Mesothelial cell of epicardium (in vitro differentiated cells): ENCODE results near the gene EIF4E1B. TPM values are rescaled to one million over a fixed set of nuclear protein-coding genes. Genes with fewer than 3 reads are reported as not detected.

Experiments used
- DNase-seq, 2 experiments: peaks; one replicate each; pipeline ENCODE4 v3.0.0; 2021; ENCODE audit warnings: low spot score in 2 of 2; ENCODE audit not compliant: unreplicated experiment in 2 of 2
- H3K27ac Mint-ChIP-seq: 2 replicates; pipeline ENCODE4 v1.8.0; 2021; ENCODE audit warnings: mixed read lengths
- H3K27me3 Mint-ChIP-seq: 2 replicates; pipeline ENCODE4 v1.8.0; 2021; ENCODE audit warnings: low read depth, mixed read lengths
- H3K36me3 Mint-ChIP-seq: 2 replicates; pipeline ENCODE4 v1.8.0; 2021; ENCODE audit warnings: mixed read lengths
- H3K4me1 Mint-ChIP-seq: 2 replicates; pipeline ENCODE4 v1.8.0; 2021; ENCODE audit warnings: mixed read lengths
- H3K4me3 Mint-ChIP-seq: 2 replicates; pipeline ENCODE4 v1.8.0; 2021; ENCODE audit warnings: mild to moderate bottlenecking, moderate library complexity, mixed read lengths
- H3K9me3 Mint-ChIP-seq: 2 replicates; pipeline ENCODE4 v1.8.0; 2021; ENCODE audit warnings: mixed read lengths
- CTCF ChIP-seq: fragments of 200-600 bp; sonication (generic); IDR thresholded peaks from one replicate; pipeline ENCODE4 v1.5.0; 2021; ENCODE audit warnings: antibody characterized with exemption; ENCODE audit not compliant: unreplicated experiment
- total RNA-seq: library from RNA; stranded (reverse); gene quantifications from 3 replicates; pipeline ENCODE4 v1.2.1, GENCODE V29; 2021

Gene EIF4E1B
- total RNA-seq, 1 donor from 2014 or later: not detected

GRCh38 chr5:176619569-176620332 is 10.7 kb upstream of the EIF4E1B start:
- H3K9me3 Mint-ChIP-seq: no peaks in the 10 kb centered on the region
- peaks cover 6% of the 10 kb centered on the region for H3K4me1 Mint-ChIP-seq
- no peak overlapping the region for H3K4me3 Mint-ChIP-seq
- H3K27ac Mint-ChIP-seq: no peak overlapping the region
- no peak for TF ChIP-seq CTCF
- no peak for DNase-seq
- H3K27me3 Mint-ChIP-seq: peaks cover 95% of the 10 kb centered on the region
- H3K36me3 Mint-ChIP-seq: no peaks in the 10 kb centered on the region

- DNase-seq: no peak
- Mint-ChIP-seq H3K9me3 (no peaks in the 10 kb centered on the region), H3K27me3 (peaks cover 96% of the 10 kb centered on the region), H3K4me3 (no peak overlapping the region), H3K4me1 (peaks cover 6% of the 10 kb centered on the region), H3K27ac (no peak overlapping the region), H3K36me3 (no peaks in the 10 kb centered on the region)
- TF ChIP-seq CTCF: no peak
Measured at GRCh38 chr5:176620333-176620981, 10.0 kb upstream of the EIF4E1B start.

- peaks cover 6% of the 10 kb centered on the region for H3K4me1 Mint-ChIP-seq
- H3K4me3 Mint-ChIP-seq: no peak overlapping the region
- no peaks in the 10 kb centered on the region for H3K36me3 Mint-ChIP-seq
- peaks cover 96% of the 10 kb centered on the region for H3K27me3 Mint-ChIP-seq
- no peak for TF ChIP-seq CTCF
- no peak for DNase-seq
- H3K27ac Mint-ChIP-seq: no peak overlapping the region
- no peaks in the 10 kb centered on the region for H3K9me3 Mint-ChIP-seq
Measured at GRCh38 chr5:176621661-176622079, 8.8 kb upstream of the EIF4E1B start.

GRCh38 chr5:176624142-176624541 is 6.3 kb upstream of the EIF4E1B start:
- DNase-seq: no peak
- H3K36me3 Mint-ChIP-seq: no peaks in the 10 kb centered on the region
- H3K4me3 Mint-ChIP-seq: no peak overlapping the region
- H3K4me1 Mint-ChIP-seq: peaks cover 6% of the 10 kb centered on the region
- peaks cover 97% of the 10 kb centered on the region for H3K27me3 Mint-ChIP-seq
- H3K9me3 Mint-ChIP-seq: no peaks in the 10 kb centered on the region
- H3K27ac Mint-ChIP-seq: no peak overlapping the region
- no peak for TF ChIP-seq CTCF

GRCh38 chr5:176624938-176625337 is 5.5 kb upstream of the EIF4E1B start:
- Mint-ChIP-seq H3K4me3 (no peak overlapping the region), H3K27me3 (peaks cover 97% of the 10 kb centered on the region), H3K4me1 (peaks cover 6% of the 10 kb centered on the region), H3K36me3 (no peaks in the 10 kb centered on the region), H3K9me3 (no peaks in the 10 kb centered on the region), H3K27ac (no peak overlapping the region)
- no peak for DNase-seq
- TF ChIP-seq CTCF: no peak
